H9 (cell line): ENCODE results near the gene ZNF837. TPM values are rescaled to one million over a fixed set of nuclear protein-coding genes. Genes with fewer than 3 reads are reported as not detected.

Experiments used
- DNase-seq: peaks from one replicate; pipeline ENCODE4 v3.0.0-alpha.2; 2017
- H2AFZ ChIP-seq: one replicate; pipeline ENCODE4 v1.6.1; 2013; ENCODE audit warnings: mild to moderate bottlenecking, low read length, control low read depth, moderate library complexity
- H2AK5ac ChIP-seq: 2 replicates; pipeline ENCODE4 v1.6.1; 2013; ENCODE audit warnings: low read length, control low read depth, mixed read lengths; ENCODE audit not compliant: insufficient read length
- H2BK120ac ChIP-seq: one replicate; pipeline ENCODE4 v1.6.1; 2013; ENCODE audit warnings: low read depth, mild to moderate bottlenecking, low read length, control low read depth, inconsistent platforms; ENCODE audit not compliant: poor library complexity, severe bottlenecking
- H2BK12ac ChIP-seq: 2 replicates; pipeline ENCODE4 v1.6.1; 2013; ENCODE audit warnings: low read length, control low read depth, mixed read lengths, low read depth; ENCODE audit not compliant: insufficient read length
- H2BK15ac ChIP-seq: 2 replicates; pipeline ENCODE4 v1.6.1; 2013; ENCODE audit warnings: low read depth, low read length, control low read depth
- H2BK20ac ChIP-seq: one replicate; pipeline ENCODE4 v1.6.1; 2013; ENCODE audit warnings: low read depth, mild to moderate bottlenecking, low read length, control low read depth, inconsistent platforms; ENCODE audit not compliant: poor library complexity, severe bottlenecking
- H2BK5ac ChIP-seq: 2 replicates; pipeline ENCODE4 v1.6.1; 2013; ENCODE audit warnings: low read length, control low read depth, mixed read lengths; ENCODE audit not compliant: insufficient read length
- H3K14ac ChIP-seq: 2 replicates; pipeline ENCODE4 v1.6.1; 2013; ENCODE audit warnings: low read length, control low read depth; ENCODE audit not compliant: insufficient read depth
- H3K18ac ChIP-seq: 2 replicates; pipeline ENCODE4 v1.6.1; 2013; ENCODE audit warnings: low read depth, mild to moderate bottlenecking, mixed read lengths, low read length, control low read depth; ENCODE audit not compliant: insufficient read length
- H3K23ac ChIP-seq: 2 replicates; pipeline ENCODE4 v1.6.1; 2013; ENCODE audit warnings: low read length, control low read depth, mixed read lengths, low read depth; ENCODE audit not compliant: insufficient read length
- H3K23me2 ChIP-seq: 2 replicates; pipeline ENCODE4 v1.6.1; 2013; ENCODE audit warnings: low read depth, mild to moderate bottlenecking, mixed read lengths, low read length, control low read depth; ENCODE audit not compliant: insufficient read length, poor library complexity, severe bottlenecking
- H3K27ac ChIP-seq: 2 replicates; pipeline ENCODE4 v1.5.1; 2013; ENCODE audit warnings: low read length, control low read depth, mixed read lengths, low read depth; ENCODE audit not compliant: insufficient read length
- H3K27me3 ChIP-seq: 2 replicates; pipeline ENCODE4 v1.6.1; 2013; ENCODE audit warnings: low read length, control low read depth, inconsistent platforms; ENCODE audit not compliant: insufficient read depth
- H3K4ac ChIP-seq: 2 replicates; pipeline ENCODE4 v1.6.1; 2013; ENCODE audit warnings: low read depth, mild to moderate bottlenecking, control low read depth, inconsistent platforms, low read length, moderate library complexity
- H3K4me1 ChIP-seq: 2 replicates; pipeline ENCODE4 v1.6.1; 2013; ENCODE audit warnings: low read length, control low read depth, inconsistent platforms; ENCODE audit not compliant: insufficient read depth
- H3K4me2 ChIP-seq: 2 replicates; pipeline ENCODE4 v1.6.1; 2013; ENCODE audit warnings: low read length, control low read depth, mixed read lengths; ENCODE audit not compliant: insufficient read length, insufficient read depth
- H3K56ac ChIP-seq: 2 replicates; pipeline ENCODE4 v1.6.1; 2013; ENCODE audit warnings: low read depth, mild to moderate bottlenecking, mixed read lengths, low read length, control low read depth; ENCODE audit not compliant: insufficient read length
- H3K79me1 ChIP-seq: 2 replicates; pipeline ENCODE4 v1.6.1; 2013; ENCODE audit warnings: low read depth, mild to moderate bottlenecking, moderate library complexity, low read length, control low read depth, inconsistent platforms; ENCODE audit not compliant: insufficient read depth, poor library complexity, severe bottlenecking
- H3K79me2 ChIP-seq: 2 replicates; pipeline ENCODE4 v1.6.1; 2013; ENCODE audit warnings: low read length, control low read depth, inconsistent platforms; ENCODE audit not compliant: insufficient read depth
- H3K9ac ChIP-seq: 2 replicates; pipeline ENCODE4 v1.6.1; 2013; ENCODE audit warnings: low read length, control low read depth, mixed read lengths; ENCODE audit not compliant: insufficient read length; ENCODE audit errors: extremely low read depth
- H3K9me3 ChIP-seq: one replicate; pipeline ENCODE4 v1.6.1; 2013; ENCODE audit warnings: low read depth, low read length, inconsistent platforms; ENCODE audit not compliant: control insufficient read depth
- H3T11ph ChIP-seq: one replicate; pipeline ENCODE4 v1.6.1; 2013; ENCODE audit warnings: mild to moderate bottlenecking, low read length, control low read depth, inconsistent platforms
- H4K20me1 ChIP-seq: one replicate; pipeline ENCODE4 v1.6.1; 2013; ENCODE audit not compliant: control insufficient read depth, insufficient read length, insufficient read depth
- H4K5ac ChIP-seq: 2 replicates; pipeline ENCODE4 v1.6.1; 2013; ENCODE audit warnings: low read depth, mild to moderate bottlenecking, mixed read lengths, low read length, control low read depth; ENCODE audit not compliant: insufficient read length
- H4K8ac ChIP-seq: replicated peaks from 2 replicates; pipeline ENCODE4 v1.6.1; 2013; ENCODE audit warnings: low read length, control low read depth, mixed read lengths, low read depth; ENCODE audit not compliant: insufficient read length
- H4K91ac ChIP-seq: 2 replicates; pipeline ENCODE4 v1.6.1; 2013; ENCODE audit warnings: low read depth, mild to moderate bottlenecking, moderate library complexity, mixed read lengths, low read length, control low read depth; ENCODE audit not compliant: insufficient read length
- H3K27ac Mint-ChIP-seq, 3 experiments: 2 replicates in 2 of 3; 3 replicates in 1 of 3; pipeline ENCODE4 v1.8.0; 2020 to 2021; ENCODE audit warnings: mixed read lengths in 3 of 3, mild to moderate bottlenecking in 1 of 3, moderate library complexity in 1 of 3
- H3K27me3 Mint-ChIP-seq: 2 replicates; pipeline ENCODE4 v1.8.0; 2021; ENCODE audit warnings: low read depth, mild to moderate bottlenecking, moderate library complexity, mixed read lengths
- H3K36me3 Mint-ChIP-seq, 3 experiments: 2 replicates in 2 of 3; 3 replicates in 1 of 3; pipeline ENCODE4 v1.8.0; 2020 to 2021; ENCODE audit warnings: low read depth in 3 of 3, mixed read lengths in 3 of 3; ENCODE audit not compliant: insufficient read depth in 1 of 3
- H3K4me1 Mint-ChIP-seq, 2 experiments: 2 replicates each; pipeline ENCODE4 v1.8.0; 2020; ENCODE audit warnings: mixed read lengths in 2 of 2
- H3K4me3 Mint-ChIP-seq, 2 experiments: 2 replicates in 1 of 2; 3 replicates in 1 of 2; pipeline ENCODE4 v1.8.0; 2020 to 2021; ENCODE audit warnings: mild to moderate bottlenecking in 2 of 2, mixed read lengths in 2 of 2, moderate library complexity in 1 of 2
- H3K9me3 Mint-ChIP-seq, 2 experiments: 2 replicates in 1 of 2; 3 replicates in 1 of 2; pipeline ENCODE4 v1.8.0; 2020; ENCODE audit warnings: mild to moderate bottlenecking in 2 of 2, mixed read lengths in 2 of 2, moderate library complexity in 1 of 2
- CTCF ChIP-seq: fragments of 200-600 bp; sonication (generic); conservative IDR thresholded peaks from 3 replicates; pipeline ENCODE4 v1.8.0; 2021; ENCODE audit warnings: antibody characterized with exemption, mild to moderate bottlenecking
- WGBS: extraction: QIAGEN DNeasy Blood & Tissue Kit; methylation state at CpG from one replicate; pipeline ENCODE4 v1.1.7; 2013; ENCODE audit warnings: missing lambda C conversion rate, low lambda C conversion rate, mixed read lengths; ENCODE audit not compliant: insufficient read length; ENCODE audit errors: extremely low coverage; 5-methylcytosine and 5-hydroxymethylcytosine counted together
- total RNA-seq: library from RNA; stranded (reverse); gene quantifications from 2 replicates; pipeline ENCODE4 v1.2.1, GENCODE V29; 2021

Gene ZNF837
- total RNA-seq, 1 experiment from 2014 or later: 3.4 TPM

- Mint-ChIP-seq H3K9me3 (no peaks in the 10 kb centered on the region), H3K4me3 (no peak overlapping the region), H3K27ac (no peak overlapping the region), H3K36me3 (peaks cover 46 to 57% (median 54%) of the 10 kb centered on the region in 3 experiments; a peak in 6 of 7 replicates), H3K4me1 (peaks cover 15 to 18% of the 10 kb centered on the region in 2 experiments), H3K27me3 (peaks cover 9% of the 10 kb centered on the region)
- Histone ChIP-seq H3K4me1 (no peaks in the 10 kb centered on the region), H3K4ac (no peak overlapping the region), H3K4me2 (no peak overlapping the region), H2BK15ac (no peak overlapping the region), H3T11ph (no peak overlapping the region), H3K79me2 (no peaks in the 10 kb centered on the region), H3K79me1 (peaks cover 3% of the 10 kb centered on the region), H4K91ac (no peak overlapping the region), H3K27me3 (no peaks in the 10 kb centered on the region; the same call in 1 of the 2 replicates), H3K23me2 (peaks cover 7% of the 10 kb centered on the region), H4K20me1 (peaks cover 5% of the 10 kb centered on the region), H2AK5ac (no peak overlapping the region), H3K9ac (no peak overlapping the region), H2BK12ac (no peak overlapping the region), H3K56ac (no peak overlapping the region), H3K9me3 (no peaks in the 10 kb centered on the region), H2BK5ac (no peak overlapping the region), H3K27ac (no peak overlapping the region), H2AFZ (no peak overlapping the region), H4K8ac (no peak overlapping the region), H3K14ac (no peak overlapping the region), H3K23ac (no peak overlapping the region), H3K18ac (no peak overlapping the region), H2BK20ac (no peak overlapping the region), H2BK120ac (no peak overlapping the region), H4K5ac (no peak overlapping the region)
- WGBS: no CpG with 5 or more reads among the region's 4 CpGs
- DNase-seq: no peak
- no peak for TF ChIP-seq CTCF
Observed at GRCh38 chr19:58393725-58394033, 12.8 kb upstream of the ZNF837 start.
